Retina (tissue), 1 donor: Measurements from ENCODE around the gene FEV.

Source experiments
- DNase-seq: peaks from one replicate; pipeline ENCODE4 v3.0.0-alpha.2; 2016

Gene FEV

DNA sequence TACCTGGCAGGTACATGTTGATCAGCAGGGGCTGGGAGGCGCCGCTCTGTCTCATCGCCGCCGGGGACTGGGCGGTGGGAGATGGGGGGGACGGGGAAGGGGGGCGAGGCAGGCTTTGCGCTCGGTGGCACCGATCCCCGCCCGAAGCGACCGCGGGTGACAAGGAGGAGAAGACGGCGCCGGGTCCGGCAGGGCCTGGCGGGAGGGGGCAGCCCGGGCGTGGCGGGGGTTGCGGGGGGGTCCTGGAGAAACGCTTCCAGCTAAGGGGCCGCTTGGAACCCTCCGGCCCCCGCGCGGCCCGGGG lies at the start of gene FEV:
Gene FEV (minus strand): TSS at position 164 of the 304 bp plus-strand sequence. CDS start 109 bp downstream, at position 55.
- DNase-seq: no peak

DNA sequence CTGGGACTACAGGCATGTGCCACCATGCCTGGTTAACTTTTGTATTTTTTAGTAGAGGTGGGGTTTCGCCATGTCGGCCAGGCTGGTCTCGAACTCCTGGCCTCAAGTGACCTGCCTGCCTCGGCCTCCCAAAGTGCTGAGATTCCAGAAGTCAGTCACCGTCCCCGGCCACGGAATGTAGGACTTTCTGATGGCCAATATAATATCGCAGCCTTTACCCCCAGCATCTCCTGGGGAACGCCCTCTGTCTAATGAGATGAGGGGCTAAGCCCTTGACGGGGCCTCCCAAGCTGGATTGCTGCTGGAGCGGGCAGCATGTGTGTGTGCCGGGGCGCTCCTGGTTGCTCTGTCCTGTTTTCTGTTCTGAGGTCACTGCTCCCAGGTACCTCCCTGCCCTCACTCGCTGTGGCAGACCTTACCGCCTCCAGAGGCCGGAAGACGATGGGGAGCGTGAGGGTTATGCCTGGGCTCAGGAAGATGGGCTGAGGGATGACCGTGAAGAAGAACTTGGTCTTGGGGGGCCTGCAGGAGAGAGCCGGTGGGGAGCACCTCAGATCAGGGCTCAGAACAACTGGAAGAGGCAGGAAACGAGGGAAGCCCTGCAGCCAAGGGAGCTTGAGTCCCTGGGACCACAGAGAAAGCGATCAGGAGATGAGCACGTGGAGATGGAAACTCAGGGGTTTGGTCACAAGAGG lies 47.2 kb upstream of the FEV start:
- no peak for DNase-seq

DNA sequence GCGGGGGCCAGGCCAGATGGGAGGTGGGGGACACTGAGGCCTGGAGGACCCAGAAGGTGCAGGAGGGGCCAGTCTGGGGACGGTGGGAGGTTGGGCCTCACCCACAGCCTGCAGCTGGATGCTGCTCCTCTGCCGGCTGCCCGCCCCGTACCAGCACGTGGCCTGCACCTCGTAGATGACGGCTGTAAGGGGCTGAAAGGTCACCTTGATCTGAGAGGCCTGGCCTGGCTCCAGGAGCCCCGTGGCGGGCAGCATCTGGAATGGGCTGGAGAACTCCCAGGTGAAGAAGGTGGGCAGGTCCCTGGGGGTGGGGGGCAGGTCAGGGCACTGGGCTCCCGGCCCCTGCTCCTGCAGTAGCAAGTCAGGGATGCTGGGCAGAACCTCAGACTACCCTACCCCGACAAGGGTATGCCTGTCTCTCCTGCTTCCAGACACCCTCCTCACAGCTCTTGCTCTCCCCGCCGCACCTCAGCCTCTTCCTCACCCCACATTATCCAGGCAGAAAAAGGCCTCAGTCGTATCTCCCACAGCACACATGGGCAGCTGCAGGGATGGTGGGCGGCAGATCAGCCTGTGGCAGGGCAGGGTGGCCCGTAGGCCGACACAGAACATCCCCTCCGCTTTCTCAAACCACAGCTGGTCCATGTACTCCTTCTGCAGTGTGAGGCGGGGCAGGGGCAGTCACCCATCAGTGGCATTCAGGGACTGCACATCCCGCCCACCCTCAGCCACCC lies 46.2 kb upstream of the FEV start:
- DNase-seq: no peak

DNA sequence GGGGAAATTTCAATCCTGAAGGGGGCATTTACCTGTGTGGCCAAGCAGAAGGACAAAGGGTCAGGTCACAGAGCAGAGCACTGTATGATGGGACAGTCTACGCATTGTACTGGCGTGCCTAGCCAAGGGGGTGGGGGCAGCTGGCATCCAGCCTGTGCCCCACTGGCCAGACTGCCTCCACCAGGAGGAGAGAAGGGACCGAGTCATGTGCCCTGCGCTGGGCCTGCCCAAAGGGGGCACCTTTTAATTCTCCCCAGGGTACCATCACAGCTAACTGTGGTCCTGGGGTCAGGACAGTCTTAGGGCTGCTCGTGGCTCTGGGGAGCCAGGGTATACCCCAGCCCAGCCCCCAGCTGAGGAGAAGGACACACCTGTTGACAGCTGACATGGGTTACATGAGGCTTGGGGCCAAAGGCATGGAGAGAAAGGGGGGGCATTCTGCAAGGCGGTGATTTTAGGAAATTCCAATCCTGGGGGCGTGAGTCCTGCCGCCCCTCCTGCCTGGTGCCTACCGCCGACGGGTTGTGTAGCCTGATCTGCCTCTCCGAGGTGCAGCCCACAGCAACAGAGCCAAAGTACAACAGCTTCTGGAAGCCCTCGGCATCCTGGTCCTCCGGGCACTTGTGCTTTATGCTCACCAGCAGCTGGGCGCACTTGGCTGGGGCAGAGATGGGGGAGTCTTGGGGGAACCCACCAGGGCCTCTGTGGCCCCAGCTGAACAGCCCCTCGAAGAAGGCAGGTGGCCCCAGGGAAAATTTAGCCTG lies 45.4 kb upstream of the FEV start:
- no peak for DNase-seq

DNA sequence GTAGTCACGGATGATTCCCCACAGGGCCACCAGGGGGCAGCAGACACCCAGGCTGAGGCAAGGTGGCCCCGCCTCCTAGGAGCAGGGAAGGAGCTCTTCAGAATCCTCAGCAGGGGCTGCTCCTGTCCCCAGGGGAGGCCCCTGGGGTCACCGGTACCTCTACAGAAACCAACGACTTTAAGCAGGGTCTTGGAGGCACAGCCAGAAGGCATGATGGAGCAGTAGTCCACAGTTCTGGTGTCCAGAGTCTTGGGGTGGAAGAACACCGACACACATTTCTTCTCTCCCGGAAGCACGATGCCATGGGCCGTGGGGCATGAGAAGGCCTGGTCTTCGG lies 44.8 kb upstream of the FEV start:
- peak; percentile 81 for DNase-seq

DNA sequence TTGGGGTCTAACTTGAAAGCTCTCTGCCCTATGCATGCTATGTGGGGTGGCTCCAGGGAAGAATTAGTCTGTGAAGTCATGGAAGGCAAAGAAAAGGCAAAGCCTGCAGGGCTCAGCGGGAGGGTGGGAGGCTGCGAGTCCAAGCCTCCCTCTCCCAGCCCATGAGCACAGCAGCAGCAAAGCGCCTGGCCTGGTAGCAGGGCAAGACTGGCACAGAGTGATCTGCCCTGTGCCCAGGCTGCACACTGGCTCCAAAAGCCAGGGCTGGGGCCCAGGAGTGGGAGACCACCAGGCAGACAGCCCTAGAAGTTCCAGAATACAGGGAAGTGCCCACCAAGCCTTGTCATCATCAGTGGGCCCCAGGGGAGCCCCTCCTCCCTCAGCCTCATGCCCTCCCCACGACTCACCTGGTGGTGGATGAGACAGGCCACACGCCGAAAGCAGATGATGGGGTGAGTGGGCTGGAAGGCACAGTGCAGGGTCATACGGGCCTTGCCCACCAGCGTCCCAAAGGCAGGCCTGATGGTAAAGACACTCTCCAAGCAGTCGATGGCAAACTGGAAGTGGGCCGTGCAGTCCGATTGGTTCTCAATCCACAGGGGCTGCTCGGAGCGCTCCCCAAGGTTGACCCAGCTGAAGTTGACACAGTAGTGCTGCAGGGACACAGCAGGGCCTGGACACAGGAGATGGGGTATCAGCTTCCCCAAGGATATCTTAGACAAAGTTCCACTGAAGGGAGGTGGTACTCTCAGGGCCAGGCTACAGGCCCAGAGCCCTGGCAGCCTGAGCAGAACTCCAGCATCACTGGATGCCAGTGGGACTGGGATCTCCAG lies 44.2 kb upstream of the FEV start:
- no peak for DNase-seq

DNA sequence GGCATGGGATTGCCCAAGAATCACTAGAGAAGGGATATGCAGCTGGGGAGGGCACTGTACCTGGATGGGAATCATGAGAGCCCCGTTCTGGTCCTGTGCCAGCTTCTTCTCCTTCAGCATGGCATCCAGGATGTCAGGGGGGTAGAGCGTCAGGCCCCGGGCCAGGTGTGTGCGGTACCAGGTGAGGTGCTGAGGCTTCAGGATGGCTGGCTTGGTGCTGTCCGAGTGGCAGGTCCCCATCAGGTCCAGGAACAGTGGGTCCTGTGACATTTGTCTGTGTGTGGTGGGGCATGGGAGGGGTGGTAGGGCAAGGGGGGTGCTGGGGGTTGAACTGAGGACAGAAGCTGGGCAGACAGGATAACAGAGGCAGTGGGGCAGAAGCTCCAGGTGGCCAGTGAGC lies 43.2 kb upstream of the FEV start:
- no peak for DNase-seq

DNA sequence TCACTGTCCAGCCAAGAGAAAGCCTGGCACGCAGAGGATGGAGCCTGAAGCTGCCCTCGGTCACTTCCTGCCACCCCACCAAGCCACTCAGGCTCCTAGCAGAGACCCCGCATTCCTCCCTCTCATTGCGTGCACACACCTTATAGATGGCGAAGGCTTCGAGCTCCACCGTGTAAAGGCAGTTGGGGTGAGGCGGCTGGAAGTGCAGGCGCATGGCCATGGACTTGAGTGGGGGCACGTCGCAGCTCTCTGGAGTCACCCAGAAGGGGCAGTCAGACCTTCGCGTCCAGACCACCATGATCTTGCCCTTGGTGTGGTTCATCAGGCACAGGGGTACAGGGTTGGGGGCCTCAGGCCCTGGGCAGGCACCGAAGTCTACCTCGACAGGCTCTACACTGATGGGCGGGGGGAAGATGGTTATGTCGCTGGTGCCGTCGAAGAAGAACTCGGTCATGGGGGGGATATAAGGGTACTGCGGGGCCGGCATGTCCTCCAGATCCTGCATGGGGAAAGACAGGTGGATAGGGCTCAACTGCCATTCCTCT lies 42.6 kb upstream of the FEV start:
- DNase-seq: no peak

DNA sequence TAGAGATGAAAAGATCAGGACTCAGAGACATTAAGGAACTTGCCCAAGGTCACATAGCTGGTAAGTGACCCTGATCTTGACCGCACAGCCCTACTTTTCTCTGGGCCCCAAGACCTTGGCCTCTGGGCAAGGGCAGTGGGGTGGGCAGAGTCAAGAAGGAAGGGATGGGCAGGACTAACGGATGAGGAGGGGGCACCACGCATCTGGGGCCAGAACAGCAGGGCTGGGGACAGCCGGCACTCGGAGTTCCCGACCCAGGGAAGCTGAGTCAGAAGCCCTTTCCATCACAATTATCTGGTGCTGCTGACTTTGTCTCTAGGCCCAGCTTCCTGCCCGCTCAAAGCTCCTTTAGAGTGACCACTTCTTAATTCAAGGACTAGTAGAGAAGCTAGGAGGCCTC lies 42.0 kb upstream of the FEV start:
- DNase-seq: no peak

DNA sequence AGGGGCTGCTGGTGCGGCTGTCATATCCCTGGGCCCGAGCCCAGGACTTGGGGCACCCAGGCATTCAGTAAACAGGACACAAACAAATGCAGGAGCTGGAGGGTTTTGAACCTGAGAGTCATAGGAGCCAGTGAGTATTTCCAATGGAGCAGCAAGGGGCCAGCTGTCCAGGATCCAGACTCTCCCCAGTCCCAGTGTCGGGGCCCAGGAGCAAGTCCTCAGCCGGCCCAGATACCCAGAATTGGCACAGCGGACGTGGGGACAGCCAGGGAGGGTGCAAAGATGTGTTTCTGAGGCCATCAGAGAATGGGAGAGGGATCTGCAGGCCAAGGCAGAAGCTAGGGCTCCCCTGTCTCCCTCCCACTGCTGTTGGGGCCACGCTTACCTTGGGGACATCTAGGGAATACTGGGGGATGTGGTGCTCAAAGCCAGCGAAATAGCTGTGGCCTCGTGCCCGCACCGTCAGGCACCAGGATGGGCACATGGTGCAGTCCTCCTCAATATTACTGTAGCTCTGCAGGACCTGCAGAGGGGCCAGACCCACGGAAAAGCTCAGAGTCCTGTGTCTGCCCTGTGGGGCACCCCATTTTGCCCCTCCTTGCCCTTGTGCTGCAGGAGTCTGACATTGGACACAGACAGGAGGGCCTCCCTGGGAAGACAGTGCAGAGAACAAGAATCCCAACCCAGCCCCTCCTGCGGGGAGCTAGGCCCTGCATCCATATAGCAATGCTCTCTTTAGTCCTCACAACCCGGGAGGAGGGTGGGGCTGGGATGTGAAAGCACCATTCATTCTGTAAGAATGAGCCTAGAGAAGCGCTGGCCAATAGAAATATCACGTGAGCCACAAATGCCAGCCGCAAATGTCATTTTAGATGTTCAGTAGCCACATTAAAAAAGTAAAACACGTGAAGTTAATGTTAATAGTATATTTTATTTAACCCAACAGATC lies 40.9 kb upstream of the FEV start:
- DNase-seq: no peak

DNA sequence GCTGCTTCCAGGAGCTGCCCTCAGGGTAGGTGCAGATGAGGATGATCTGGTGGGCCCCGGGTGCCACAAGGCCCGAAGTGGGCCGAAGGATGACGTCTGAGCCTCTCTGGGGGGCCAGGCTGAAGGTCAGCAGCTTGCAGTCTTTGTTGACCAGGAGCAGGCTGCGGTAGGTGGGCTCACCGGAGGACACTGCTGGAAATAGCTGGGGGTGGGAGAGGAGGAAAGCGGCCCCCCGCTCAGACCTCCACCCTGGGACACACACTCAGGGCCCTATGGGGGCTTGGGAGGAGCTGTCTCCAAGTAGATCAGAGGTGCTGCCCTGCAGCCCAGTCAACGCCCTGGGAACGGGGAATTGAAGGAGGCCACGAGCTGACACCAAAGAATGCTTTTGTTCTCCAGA lies 39.1 kb upstream of the FEV start:
- no peak for DNase-seq

DNA sequence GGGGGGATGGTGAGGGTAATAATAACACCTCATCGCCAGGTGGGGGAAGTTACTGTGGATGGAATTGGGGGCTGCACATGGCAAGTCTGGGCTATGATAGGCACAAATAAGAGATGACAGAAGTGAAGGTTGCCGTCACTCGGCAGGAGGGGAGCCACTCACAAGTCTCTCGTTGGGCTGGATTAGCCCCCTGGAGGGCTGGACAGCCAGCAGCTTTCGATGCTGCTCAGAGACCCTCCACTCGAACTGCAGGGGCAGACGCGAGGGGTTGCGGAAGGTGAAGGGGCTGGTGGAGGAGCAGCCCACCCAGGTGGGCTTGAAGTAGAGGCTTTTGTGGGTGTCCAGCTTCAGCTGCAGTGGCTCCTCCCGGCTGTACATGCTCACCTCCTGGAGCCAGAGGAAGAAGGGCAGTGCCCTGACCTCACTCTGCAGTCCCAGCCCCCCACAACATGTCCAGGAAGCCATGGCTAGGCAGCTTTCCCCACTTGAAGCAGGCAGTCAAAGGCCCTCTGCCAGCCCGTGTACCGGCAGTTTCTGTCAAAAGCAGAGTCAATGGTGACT lies 38.1 kb upstream of the FEV start:
- DNase-seq: no peak

DNA sequence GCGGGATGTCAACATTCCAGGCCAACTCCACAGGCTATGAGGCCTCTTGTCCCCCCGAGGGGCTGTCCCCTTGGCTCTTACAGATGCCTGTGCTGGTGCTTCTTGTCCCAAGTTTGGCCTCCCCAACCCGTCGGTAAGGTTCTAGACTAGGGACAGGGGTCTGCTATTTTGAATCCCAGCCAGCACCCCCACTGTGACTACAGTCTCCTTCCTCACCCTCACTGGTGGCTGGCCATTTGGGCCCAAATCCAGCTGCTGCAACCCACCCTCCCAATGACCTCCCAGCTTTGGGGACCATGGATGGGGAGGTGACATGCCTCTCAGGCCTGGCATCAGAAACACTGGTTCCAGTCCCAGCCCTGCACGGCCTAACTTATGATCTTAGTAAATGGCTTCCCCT lies 37.6 kb upstream of the FEV start:
- DNase-seq: no peak

DNA sequence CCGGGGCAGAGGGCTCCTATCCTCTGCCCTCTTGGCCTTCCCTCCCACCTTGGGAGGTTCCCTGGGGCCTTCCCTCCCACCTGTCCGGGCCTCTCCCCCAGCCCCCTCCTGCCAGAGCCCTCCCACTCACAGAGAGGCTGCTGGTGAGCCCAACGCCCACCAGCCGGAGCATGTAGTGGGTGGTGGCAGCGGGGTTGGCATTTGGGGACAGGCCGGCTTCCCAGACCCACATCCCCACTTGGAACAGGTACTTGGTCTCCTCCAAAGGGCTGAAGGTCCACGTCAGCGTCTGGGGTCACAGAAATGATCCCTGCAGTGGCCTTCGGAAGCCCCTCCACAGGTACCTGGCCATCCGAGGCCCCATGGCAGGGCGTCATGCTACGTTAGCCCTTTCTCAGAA lies 37.1 kb upstream of the FEV start:
- no peak for DNase-seq

DNA sequence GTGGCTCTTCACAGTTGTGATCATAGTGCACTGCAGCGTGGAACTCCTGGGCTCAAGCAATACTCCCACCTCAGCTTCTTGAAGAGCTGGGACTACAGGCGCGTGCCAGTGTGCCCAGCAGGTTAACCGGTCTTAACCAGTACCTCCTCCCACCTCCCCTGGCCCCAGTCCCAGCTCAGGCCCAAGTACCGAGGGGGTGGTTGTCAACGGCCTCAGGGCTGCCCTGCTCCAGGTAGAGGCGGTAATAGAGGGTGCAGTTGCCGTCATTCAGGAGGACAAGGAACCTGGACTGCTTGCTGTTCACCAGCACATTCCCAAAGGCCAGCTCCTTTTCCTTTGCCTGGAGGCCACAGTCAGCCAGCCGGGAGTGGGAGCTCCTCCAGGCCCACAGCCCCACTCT lies 36.6 kb upstream of the FEV start:
- no peak for DNase-seq

DNA sequence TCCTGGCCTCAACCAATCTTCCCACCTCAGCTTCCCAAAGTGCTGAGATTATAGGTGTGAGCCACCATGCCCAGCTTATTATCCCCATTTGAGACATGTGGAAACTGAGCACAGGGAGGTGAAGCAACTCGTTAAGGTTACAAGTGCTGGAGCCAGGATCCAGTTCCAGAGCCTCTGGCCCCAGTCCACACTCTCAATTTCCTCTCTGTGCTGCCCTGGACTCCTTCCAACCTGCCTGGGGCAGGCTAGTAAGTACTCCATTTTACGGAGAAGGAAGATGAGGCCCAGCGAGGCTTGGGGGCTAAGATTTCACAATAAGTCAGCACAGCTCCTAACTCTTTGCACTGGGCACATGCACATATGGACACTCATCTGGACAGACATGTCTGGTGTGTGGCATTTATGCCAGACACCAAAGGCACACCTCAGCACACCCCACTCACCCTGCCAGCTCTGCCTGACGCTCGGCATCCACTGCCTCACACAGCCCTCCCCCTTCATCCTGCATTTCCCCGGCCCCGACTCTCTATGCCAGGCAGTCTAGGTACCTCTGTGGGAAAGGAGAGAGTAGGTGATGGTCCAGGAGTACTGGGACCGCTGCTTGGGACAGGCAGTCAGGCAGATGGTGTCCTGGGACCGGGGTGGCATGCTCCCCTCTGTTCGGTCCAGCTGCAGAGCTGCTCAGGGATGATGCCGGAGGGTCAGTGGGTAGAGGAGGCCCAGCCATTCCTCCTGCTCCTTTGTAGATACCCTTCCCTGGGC lies 35.8 kb upstream of the FEV start:
- DNase-seq: no peak

DNA sequence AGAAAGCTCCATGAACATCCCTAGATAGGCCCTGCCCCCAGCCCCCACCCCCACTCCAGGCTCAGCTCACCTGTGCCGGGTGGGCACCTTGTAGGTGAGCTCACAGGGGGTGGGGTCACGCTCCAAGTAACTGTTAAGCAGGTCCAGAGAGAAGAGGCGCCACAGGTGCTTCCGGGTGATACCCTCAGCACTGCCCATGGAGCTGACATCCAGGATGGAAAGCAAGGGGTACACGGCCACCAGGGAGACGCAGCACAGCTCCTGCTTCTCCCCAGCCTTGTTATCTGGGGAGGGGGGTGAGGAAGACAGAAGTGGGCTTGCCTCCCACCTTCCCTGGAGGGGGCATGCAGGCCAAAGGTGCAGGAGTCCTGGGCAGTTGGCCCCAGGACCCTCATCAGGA lies 34.5 kb upstream of the FEV start:
- no peak for DNase-seq

DNA sequence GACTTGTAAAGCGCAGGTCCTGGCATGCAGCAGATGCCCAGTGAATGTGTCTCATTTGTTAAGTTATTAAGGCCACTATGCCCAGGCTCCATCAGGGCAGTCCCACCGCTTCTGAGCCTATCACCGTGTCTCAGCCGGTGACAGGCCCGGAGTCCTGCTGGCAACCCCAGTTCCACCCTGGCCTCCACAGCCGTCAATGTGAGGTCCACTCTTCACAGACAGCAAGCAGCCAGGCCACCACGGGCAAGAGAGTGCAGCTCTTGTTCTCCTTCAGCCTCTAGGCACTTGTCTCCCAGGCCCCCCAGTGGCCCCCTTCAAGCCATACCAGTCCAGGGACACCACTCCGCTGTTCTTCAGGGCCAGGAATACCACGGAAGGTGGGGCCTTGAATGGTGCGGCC lies 33.7 kb upstream of the FEV start:
- no peak for DNase-seq

DNA sequence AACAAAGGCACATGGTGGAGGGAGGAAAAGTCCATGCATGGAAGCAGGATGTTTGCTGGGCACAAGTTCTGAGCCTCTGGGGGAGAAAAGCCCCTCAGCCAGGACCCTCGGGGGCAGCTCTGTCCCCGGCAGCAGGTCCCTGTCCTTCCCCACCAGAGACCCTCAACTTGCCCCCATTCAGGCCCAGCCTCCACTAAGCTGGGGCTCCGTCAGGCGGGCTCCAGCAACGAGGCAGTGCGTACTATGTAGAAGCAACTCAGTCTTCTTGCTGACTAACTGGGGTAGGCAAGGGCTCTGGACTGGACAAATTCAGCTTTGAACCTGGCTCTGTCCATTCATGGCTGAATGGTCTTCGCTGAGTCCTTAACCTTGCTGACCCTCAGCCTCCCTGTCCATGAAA lies 33.3 kb upstream of the FEV start:
- no peak for DNase-seq

DNA sequence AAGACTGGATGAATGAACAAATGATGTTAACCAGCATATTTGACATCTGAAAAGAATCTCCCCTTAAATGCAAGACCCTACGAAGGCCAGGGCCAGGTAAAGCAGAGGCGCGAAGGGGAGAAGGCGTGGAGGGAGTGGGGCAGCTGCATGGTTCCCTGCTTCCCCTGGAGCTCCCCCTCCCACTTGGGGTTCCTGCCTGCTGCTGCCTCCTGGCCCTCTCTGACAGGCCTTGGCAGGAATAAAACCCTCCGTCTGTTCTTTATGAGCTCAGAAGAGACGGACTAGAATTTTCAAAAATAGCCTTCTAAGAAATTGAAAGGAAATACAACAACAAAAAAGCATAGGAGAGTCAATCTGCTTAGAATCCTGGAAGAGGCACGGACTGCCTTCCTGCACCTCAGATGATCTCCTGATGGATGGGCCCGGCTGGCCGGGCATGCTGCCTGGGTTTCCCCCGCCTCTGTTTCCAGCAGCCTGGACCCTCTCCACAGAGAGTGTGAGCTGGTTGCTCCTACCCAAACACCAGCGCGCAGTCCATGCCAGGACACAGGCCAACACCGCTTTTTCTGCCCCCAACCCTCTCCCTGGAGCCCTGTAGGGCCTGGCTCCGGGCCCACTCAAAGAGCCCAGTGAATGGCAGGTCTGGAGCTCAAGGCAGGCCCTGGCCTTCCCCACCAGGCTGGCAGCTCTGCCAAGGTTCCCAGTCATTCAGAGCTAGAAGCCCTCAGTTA lies 32.4 kb upstream of the FEV start:
- DNase-seq: no peak
